Stomach (tissue), 9 donors: ENCODE data around the gene PTPRC. TPM values are rescaled to one million over a fixed set of nuclear protein-coding genes. Genes with fewer than 3 reads are reported as not detected.

Source experiments
- DNase-seq, 2 donors: peaks; one replicate each; pipeline versions ENCODE4 v3.0.0 to v3.0.0-alpha.2; 2013 to 2019
- H3K27ac ChIP-seq, 5 donors: fragments of 200-600 bp in 4 of 5; sonication (generic) in 4 of 5; one replicate each; pipeline ENCODE4 v1.5.1; 2013 to 2019; ENCODE audit warnings: mild to moderate bottlenecking in 1 of 5, moderate library complexity in 1 of 5
- H3K27me3 ChIP-seq, 3 donors: fragments of 200-600 bp; sonication (generic); one replicate each; pipeline ENCODE4 v1.5.1; 2017 to 2019; ENCODE audit warnings: mixed run types in 1 of 3
- H3K36me3 ChIP-seq, 4 donors: fragments of 200-600 bp; sonication (generic); 1 replicate in 3 of 4; 2 replicates in 1 of 4; pipeline ENCODE4 v1.5.1; 2016 to 2019
- H3K4me1 ChIP-seq, 4 donors: fragments of 200-600 bp; sonication (generic); one replicate each; pipeline ENCODE4 v1.5.1; 2016 to 2019
- H3K4me3 ChIP-seq, 4 donors: fragments of 200-600 bp; sonication (generic) in 3 of 4; one replicate each; pipeline ENCODE4 v1.5.1; 2016 to 2019; ENCODE audit warnings: mild to moderate bottlenecking in 1 of 4
- H3K9me3 ChIP-seq, 4 donors: fragments of 200-600 bp; sonication (generic); one replicate each; pipeline ENCODE4 v1.5.1; 2016 to 2019
- CTCF ChIP-seq, 7 experiments: fragments of 450-650 bp in 4 of 7; fragments of 200-600 bp in 3 of 7; sonication (generic) in 3 of 7; IDR thresholded peaks; one replicate each; pipeline ENCODE4 v1.5.1; 2016 to 2019; ENCODE audit warnings: antibody characterized with exemption in 7 of 7, control low read depth in 2 of 7, mild to moderate bottlenecking in 1 of 7
- EP300 ChIP-seq: sonication (generic); formaldehyde crosslinking; IDR thresholded peaks from one replicate; pipeline ENCODE4 v1.6.1; 2017; ENCODE audit warnings: antibody characterized with exemption
- POLR2A ChIP-seq, 4 donors: fragments of 450-650 bp; IDR thresholded peaks; one replicate each; pipeline ENCODE4 v1.6.1; 2016; ENCODE audit warnings: antibody characterized with exemption in 4 of 4, control low read depth in 2 of 4, mild to moderate bottlenecking in 1 of 4, moderate library complexity in 1 of 4
- POLR2AphosphoS5 ChIP-seq, 3 donors: sonication (generic); formaldehyde crosslinking; IDR thresholded peaks; one replicate each; pipeline ENCODE4 v1.6.1; 2016; ENCODE audit warnings: antibody characterized with exemption in 3 of 3
- WGBS, 5 donors: extraction: QIAGEN DNeasy Blood & Tissue Kit in 3 of 5; methylation state at CpG; one replicate each; pipeline versions ENCODE4 v1.1.5 to v1.1.7; 2013 to 2018; 5-methylcytosine and 5-hydroxymethylcytosine counted together
- intact Hi-C: fragments of 100-400 bp; cut with DNase I; formaldehyde crosslinking; loops from one replicate; pipeline ENCODE4 v1.15.1; 2023; ENCODE audit warnings: low total_unique reads
- polyA plus RNA-seq, 3 donors: library from polyadenylated mRNA; stranded (reverse); fragments of 200-250 nt; gene quantifications; one replicate each; pipeline ENCODE4 v1.2.3, GENCODE V29; 2013
- total RNA-seq, 5 donors: library from RNA; depleted of rRNA; stranded (reverse); fragments of >200 nt; gene quantifications; one replicate each; pipeline versions ENCODE4 v1.1.0 to v1.2.3, GENCODE V29; 2014 to 2016
- donor health status: healthy with polysubstance abuse.
- donor health status: Bipolar disorder and iron deficiency.
- donor health status: healthy.

PTPRC gene
- total and polyA plus RNA-seq, 8 donors, result 0.58 to 50.9 (median 15.2) TPM

- TF ChIP-seq POLR2A (IDR thresholded peaks at IDR 0.05) (no peak), CTCF (IDR thresholded peaks at IDR 0.05) (no peak), EP300 (no peak), POLR2AphosphoS5 (IDR thresholded peaks at IDR 0.05) (no peak)
Measured at GRCh38 chr1:198639671-198640143, 867 bp downstream of the PTPRC start.

DNA sequence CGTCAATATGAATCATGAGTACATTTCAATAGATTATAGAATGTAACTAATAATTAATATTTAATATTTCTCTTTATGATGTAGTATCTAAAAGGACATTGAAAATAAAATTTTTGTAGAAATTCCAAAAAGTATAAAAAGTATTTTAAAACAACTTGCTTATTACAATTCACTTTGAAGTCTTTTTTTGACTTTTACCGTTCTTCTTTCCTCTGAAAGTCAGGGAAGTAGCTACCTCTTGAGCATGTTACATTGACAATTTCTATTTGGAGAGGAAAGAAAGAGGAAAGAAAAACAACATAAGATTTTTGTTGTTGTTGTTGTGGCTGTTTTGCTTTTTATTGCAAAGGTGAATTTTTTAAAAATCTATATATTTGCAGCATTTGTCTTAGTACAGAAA lies 1.3 kb downstream of the PTPRC start:
- 82 to 85% (median 85%) methylated on average over 2 of the region's 2 CpGs for WGBS, 5 donors
- intact Hi-C loops, result no loop called here
- peak overlapping the region in 3 of 4 donors; percentile 23 to 35 (median 25) for H3K4me3 ChIP-seq
- no peaks in the 10 kb centered on the region for H3K4me1 ChIP-seq
- peak overlapping the region in 4 of 5 donors; percentile 27 to 71 (median 62) for H3K27ac ChIP-seq
- H3K9me3 ChIP-seq, result no peaks in the 10 kb centered on the region
- H3K36me3 ChIP-seq, result no peaks in the 10 kb centered on the region
- DNase-seq, result no peak
- no peak for TF ChIP-seq EP300
- no peak for TF ChIP-seq CTCF (IDR thresholded peaks at IDR 0.05)
- TF ChIP-seq POLR2AphosphoS5 (IDR thresholded peaks at IDR 0.05), result no peak
- TF ChIP-seq POLR2A (IDR thresholded peaks at IDR 0.05), result no peak
- H3K27me3 ChIP-seq, result no peaks in the 10 kb centered on the region

More at GRCh38 chr1:198639671-198640143, 867 bp downstream of the PTPRC start:
- Histone ChIP-seq H3K36me3 (no peaks in the 10 kb centered on the region), H3K4me1 (no peaks in the 10 kb centered on the region), H3K27me3 (no peaks in the 10 kb centered on the region), H3K4me3 (peak overlapping the region; percentile 7 to 35 (median 24)), H3K27ac (peak overlapping the region in 4 of 5 donors; percentile 57 to 71 (median 62)), H3K9me3 (no peaks in the 10 kb centered on the region)
- intact Hi-C loops, result no loop called here
- 60 to 71% (median 70%) methylated on average over 1 of the region's 1 CpG for WGBS, 5 donors
- no peak for DNase-seq

DNA sequence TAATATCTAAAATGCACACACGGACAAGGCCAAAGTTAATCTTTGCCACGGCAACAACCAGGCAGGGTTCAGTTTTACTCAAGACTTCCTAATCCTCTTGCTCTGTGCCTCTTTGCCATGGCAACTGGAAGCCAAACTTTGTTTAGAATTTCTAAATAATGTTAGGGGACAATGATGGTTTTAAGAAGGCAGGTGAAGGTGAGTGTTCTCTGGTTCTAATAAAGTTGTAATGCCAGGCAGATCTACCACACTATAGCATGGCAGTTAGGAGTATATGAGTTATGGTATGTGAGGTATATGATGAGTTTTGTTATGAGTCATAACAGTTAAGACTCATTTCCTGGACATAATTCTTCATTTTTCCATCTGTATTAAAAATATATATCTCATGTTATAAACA lies 2.7 kb downstream of the PTPRC start:
- 47 to 66% (median 55%) methylated on average over 2 of the region's 2 CpGs for WGBS, 5 donors
- H3K4me1 ChIP-seq, result no peaks in the 10 kb centered on the region
- no peaks in the 10 kb centered on the region for H3K36me3 ChIP-seq
- no peaks in the 10 kb centered on the region for H3K27me3 ChIP-seq
- TF ChIP-seq POLR2A (IDR thresholded peaks at IDR 0.05) (no peak), EP300 (no peak), CTCF (IDR thresholded peaks at IDR 0.05) (no peak), POLR2AphosphoS5 (IDR thresholded peaks at IDR 0.05) (no peak)
- H3K4me3 ChIP-seq, result peak overlapping the region in 3 of 4 donors; percentile 7 to 25 (median 16)
- intact Hi-C loops, result no loop called here
- peak overlapping the region in 3 of 5 donors; percentile 15 to 71 (median 61) for H3K27ac ChIP-seq
- peak in 1 of 2 donors; percentile 28 for DNase-seq
- H3K9me3 ChIP-seq, result no peaks in the 10 kb centered on the region

- peak overlapping the region in 1 of 5 donors; percentile 15 for H3K27ac ChIP-seq
- intact Hi-C loops, result no loop called here
- 64 to 75% (median 68%) methylated on average over 5 of the region's 5 CpGs for WGBS, 5 donors
- no peaks in the 10 kb centered on the region for H3K9me3 ChIP-seq
- peak overlapping the region in 2 of 4 donors; percentile 16 to 25 for H3K4me3 ChIP-seq
- H3K27me3 ChIP-seq, result no peaks in the 10 kb centered on the region
- H3K4me1 ChIP-seq, result no peaks in the 10 kb centered on the region
- no peaks in the 10 kb centered on the region for H3K36me3 ChIP-seq
- DNase-seq, result no peak
- TF ChIP-seq POLR2A (IDR thresholded peaks at IDR 0.05) (no peak), POLR2AphosphoS5 (IDR thresholded peaks at IDR 0.05) (no peak), EP300 (no peak), CTCF (IDR thresholded peaks at IDR 0.05) (no peak)
Measured at GRCh38 chr1:198641966-198642668, 3.3 kb downstream of the PTPRC start.
